Colon (tissue), 2 donors: Measurements from ENCODE around the gene PTTG1IP.

ENCODE experiments used
- FAIRE-seq: peaks from 2 replicates; lab custom pipeline; 2012; peaks lifted over from hg19 to GRCh38; lab: Jason Lieb, UNC
- donor health status: control.
- donor health status: control.

Gene PTTG1IP

DNA sequence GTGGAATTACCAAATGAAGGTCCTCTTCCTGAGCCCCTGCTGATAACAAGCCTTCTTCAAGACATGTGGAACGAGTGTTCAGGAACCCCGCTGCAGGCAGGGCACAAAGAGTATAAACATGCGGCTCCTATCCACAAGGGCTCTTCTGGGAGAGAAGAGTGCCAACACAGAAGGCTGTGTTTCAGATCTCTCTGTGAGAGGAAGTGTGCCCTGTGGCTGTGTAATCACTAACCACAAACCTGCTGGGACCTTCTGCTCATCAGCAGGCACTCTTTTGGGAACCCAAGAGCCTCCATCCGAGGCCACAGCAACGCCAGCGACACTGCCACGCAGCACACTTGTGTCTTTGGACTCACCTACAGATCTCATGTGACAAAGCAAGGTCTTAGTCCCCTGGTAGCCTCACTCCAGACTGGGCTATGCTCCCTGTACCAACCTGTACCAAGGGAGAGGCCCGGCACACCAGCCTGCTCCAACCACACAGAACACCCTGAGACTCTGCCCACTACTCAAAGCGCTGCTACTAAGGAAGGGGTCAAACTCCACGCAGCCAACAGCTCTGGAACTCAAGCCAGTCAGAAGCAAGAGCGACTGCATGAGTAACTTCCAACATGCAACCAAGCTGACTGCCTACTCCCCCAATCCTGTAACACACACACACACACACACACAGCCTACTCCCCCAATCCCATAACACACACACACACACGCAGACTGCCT is 7.8 kb downstream of the PTTG1IP start:
- no peak for FAIRE-seq

DNA sequence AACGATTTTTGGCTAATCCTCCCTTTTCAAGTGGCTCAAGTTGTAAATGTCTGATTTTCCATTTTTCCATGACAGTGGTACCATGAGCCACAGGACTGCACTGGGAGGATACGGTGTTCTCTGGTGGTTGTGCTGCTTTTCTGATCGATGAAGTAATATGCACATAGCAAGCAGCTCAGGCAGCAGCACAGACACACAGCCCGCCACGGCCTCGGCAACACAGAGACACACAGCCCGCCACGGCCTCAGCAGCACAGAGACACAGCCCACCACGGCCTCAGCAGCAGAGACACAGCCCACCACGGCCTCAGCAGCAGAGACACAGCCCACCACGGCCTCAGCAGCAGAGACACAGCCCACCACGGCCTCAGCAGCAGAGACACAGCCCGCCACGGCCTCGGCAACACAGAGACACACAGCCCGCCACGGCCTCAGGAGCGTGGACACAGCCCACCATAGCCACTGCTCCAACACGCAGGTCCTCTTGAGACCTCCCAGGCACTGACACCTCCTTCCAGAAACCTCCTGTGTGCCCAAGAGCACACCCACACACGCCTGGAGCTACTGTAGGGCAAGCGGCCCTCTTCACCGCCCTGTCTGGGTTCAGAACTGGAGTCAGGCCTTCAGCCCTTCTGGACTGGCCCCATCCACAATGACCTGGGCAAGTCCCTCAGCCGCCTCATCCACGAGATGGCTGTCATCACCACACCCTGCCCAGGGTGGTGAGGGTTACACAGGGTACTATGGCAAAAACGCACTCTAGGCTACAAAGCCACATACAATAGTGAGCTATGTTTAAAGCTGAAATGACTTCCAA is 10.4 kb downstream of the PTTG1IP start:
- no peak for FAIRE-seq

- FAIRE-seq, result no peak
Observed at GRCh38 chr21:44858791-44859190, 14.7 kb downstream of the PTTG1IP start.

GRCh38 chr21:44858291-44858690 is 15.2 kb downstream of the PTTG1IP start:
- FAIRE-seq, result no peak

DNA sequence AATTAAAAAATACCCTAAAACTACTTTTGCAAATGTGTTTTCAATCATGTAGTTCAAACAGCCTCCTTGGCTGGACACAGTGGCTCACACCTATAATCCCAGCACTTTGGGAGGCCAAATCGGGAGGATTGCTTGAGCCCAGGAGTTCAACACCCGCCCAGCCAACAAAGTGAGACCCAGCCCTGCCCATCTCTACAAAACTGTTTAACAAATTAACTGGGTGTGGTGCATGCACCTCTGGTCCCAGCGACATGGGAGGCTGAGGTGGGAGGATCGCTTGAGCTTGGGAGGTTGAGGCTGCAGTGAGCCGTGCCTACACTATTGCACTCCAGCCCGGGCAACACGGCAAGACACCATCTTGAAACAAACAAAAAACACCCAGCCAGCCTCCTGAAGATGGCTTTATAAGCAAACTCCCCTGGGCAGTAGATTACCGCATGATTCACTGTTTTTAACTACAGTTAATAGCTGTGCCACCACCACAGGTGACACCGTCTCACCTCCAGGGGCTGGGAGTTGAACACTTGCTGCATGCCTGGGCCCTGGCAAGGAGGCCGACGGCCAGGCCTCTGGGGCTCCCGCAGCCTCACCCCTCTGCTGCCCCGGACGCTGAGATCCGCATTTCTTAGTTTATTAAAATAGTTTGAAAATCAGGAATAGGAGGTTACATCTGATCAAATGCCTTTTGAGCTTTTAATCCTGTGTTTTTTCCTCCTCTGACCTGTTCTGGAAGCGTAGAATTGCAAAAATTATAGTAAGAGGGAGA is 16.2 kb downstream of the PTTG1IP start:
- no peak for FAIRE-seq

DNA sequence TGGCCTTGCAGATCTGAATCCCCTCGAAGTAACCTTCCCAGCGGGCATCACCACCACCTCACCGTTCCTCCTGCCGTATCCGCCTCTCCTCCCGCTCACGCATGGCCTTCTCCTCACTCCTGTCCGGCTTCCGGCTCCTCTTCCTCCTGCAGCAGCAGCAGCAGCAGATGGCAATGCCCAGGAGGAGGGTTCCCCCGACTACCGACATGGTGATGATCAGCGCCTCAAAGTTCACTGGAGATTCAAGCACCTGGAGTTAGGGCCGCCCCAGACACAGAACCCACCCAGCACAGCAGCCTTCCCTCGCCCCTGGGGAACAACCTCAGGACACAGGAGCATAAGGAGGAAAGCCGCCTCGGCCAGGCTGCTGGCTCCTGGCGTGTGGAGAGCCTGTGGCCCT is 17.4 kb downstream of the PTTG1IP start:
- no peak for FAIRE-seq

DNA sequence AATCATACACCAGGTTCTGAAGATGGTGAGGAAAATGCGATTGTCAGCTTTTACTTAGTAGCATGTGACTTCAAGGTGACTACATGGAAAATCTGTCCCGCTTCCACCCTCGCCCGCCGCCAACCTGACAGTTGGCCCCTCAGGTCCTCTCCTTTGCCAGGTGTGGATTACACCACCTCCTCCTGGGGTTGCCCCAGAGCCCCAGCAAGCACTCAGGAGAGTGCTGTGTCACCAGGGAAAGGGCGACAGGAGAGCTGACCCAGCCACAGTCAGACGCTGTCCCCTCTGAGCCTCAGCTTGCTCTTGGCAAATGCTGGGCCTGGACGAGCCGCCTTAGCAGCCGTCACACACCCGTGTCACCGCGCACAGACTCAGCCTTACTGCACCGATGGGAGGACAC is 17.9 kb downstream of the PTTG1IP start:
- no peak for FAIRE-seq

DNA sequence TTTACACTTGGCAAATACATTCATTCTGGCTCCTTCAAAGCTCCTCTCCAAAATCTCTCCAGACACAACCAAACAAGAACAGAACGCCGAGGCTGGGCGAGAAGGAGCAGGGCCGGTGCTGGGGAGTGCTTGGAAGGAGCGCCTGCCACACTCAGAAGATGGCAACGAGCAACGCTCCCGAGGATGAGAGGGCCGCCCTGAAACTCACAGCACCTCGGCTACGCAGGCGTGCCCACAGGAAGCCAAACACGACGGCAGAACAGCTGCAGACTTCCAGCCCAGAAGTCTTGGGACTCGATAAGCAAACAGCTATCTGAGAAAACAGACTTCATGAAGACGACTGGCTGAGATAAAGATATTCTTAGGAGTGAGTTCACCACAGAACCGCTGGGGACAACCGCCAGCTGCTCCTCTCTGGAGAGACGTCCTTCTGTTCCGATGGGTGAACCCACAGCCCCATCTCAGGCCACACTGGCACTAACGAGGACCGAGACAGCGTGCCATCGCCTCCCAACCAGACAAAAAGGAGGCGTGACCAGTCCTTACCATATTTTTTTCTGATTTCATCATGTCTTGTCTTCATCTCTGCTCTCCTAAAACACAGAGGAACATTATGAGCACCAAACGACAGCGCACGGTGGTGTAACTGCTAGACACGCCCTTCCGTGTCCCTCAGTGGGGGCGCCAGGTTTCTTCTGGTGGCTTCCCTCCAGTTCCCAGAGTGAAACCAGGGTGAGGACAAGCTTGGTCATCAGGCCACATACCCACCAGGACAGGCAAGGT is 18.6 kb downstream of the PTTG1IP start:
- no peak for FAIRE-seq

- no peak for FAIRE-seq
Observed at GRCh38 chr21:44854391-44854663, 19.2 kb downstream of the PTTG1IP start.

GRCh38 chr21:44853601-44854390 is 19.7 kb downstream of the PTTG1IP start:
- FAIRE-seq, result no peak

DNA sequence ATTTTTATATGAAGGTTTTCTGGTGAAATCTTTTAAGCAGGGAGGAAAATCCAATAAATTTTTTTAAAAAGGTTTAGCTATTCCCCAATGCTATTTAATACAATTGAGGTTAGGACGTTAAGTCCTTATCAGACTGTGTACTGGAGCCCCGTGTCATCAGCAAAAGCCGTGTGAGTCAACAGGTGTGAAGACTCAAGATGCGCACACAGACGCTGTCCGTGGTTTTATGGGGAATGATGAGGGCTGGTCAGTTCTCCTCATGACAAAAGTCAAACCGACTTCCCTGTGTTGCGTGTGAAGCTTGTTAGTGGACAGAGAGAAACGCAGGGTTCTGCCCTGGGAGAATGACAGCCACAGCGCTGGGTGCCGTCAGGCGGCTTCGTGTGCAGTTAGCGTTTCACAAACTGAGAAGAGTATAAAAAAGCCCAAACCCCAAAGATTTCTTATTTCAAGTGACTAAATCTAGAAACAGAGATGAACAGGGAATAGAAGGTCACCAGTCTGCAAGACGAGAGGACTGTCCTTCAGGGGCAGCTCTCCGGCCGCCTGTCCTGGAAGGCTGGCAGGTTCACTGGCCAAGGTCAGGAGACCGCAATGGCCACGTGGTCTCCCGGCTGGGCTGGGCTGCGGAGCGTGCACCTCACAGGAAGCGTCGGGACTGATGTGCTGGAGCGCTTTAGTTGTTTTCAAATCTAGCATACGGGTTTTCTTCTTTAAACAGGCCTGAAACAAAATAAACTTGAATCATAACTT is 22.4 kb downstream of the PTTG1IP start:
- no peak for FAIRE-seq

- FAIRE-seq, result no peak
Observed at GRCh38 chr21:44850208-44850800, 23.2 kb downstream of the PTTG1IP start.

GRCh38 chr21:44849616-44850130 is 23.8 kb downstream of the PTTG1IP start:
- FAIRE-seq, result no peak

GRCh38 chr21:44848821-44849521 is 24.5 kb downstream of the PTTG1IP start:
- FAIRE-seq, result no peak

DNA sequence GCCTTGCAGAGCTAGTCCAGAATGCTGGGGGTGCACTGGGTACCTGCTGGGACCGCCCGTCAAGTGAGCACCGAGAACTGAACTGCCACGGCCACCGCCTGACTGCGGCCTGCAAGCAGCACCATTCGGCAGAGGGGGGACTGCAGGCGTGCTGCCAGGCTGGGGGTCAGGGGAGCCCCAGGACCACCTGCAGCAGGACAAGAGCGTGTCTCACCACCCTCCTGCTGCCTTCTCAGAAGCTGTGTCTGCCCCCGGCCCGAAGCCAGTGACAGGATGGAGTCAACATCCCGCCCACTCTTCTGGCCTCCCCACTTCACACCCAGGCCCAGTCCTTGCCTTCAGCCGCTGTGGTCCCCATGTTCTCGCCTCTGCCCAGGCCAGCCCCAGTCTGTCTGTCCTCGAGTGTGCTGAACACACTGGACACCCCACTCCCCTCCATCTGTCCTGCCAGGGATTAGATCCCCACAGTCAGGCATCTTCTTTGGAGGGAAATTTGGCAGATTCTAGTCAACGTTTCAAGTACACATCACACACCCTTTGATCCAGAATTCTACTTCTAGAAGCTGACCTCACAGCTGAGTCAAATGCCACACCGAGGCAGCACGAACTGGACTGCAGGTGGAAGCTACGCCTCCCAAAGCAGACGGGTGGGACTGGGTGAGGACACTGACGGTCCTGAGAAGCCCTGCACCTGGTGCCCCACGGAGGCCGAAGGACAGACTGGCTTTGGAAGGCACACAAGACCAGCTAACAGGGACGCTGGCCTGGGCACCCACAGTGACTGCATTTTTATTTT is 26.0 kb downstream of the PTTG1IP start:
- FAIRE-seq, result no peak

GRCh38 chr21:44846485-44847260 is 26.8 kb downstream of the PTTG1IP start:
- no peak for FAIRE-seq

DNA sequence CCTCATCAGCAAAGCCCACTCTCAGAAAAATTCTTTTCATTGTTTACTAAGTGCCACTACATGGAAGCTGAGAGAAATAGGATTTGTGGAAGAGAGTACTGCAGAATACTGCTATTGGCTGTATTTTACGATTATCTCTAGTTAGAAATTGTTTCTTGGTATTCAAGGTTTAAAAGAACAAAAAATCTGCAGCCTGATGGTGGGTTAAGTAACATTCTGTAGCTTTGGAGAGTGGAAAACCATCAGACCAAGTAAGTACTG is 27.3 kb downstream of the PTTG1IP start:
- no peak for FAIRE-seq
